ENCODE data around the gene JPH4. TPM values are rescaled to one million over a fixed set of nuclear protein-coding genes. Genes with fewer than 3 reads are reported as not detected.
A peak's percentile ranks its signal among the peaks of the same experiment; 100 is the strongest.
"Not testable (repeated sequence)": the region's sequence is repeated elsewhere in the genome, so short reads cannot be mapped to it uniquely, and the experiment has no call there.

The JPH4 gene
- total and polyA plus RNA-seq, 3 donors from 2014 or later = 3.4 to 3.9 (median 3.6) TPM

DNA sequence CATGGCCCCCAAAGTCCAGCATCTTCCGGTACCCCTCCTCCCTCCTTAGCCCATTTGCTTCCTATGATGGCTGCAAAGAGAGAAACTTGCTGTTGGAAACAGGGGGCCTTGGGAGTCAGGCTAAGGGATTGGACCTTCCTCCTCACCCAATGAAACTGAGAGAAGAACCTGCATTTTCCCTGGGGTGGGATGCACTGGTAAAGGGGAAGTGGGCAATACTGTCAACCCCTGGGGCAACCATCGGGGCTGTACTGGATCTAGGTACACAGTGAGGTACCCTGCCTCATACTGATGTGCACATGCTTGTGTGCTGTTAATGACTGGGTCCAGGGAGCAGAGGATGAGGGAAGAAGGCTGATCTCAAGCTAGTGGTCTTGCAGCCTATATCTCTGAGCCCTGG is 11.0 kb upstream of the JPH4 start:
- no peaks in the 10 kb centered on the region for H3K27me3 ChIP-seq
- intact Hi-C loops (cut with DNase I; ENCODE audit: low total_unique reads) = no loop called here
- no peaks in the 10 kb centered on the region for H3K36me3 ChIP-seq (ENCODE audit: low read depth, missing control alignments)
- peaks cover 6% of the 10 kb centered on the region for H3K4me1 ChIP-seq
- H3K27ac ChIP-seq = peak overlapping the region in 1 of 2 donors; percentile 4
- DNase-seq = no peak
- H3K4me3 ChIP-seq = no peak overlapping the region
- no peaks in the 10 kb centered on the region for H3K9me3 ChIP-seq
- no peak for TF ChIP-seq CTCF (IDR thresholded peaks at IDR 0.05)
- TF ChIP-seq POLR2A (IDR thresholded peaks at IDR 0.05) = no peak
- WGBS, 2 donors = 85 to 98% methylated on average over 2 of the region's 2 CpGs

DNA sequence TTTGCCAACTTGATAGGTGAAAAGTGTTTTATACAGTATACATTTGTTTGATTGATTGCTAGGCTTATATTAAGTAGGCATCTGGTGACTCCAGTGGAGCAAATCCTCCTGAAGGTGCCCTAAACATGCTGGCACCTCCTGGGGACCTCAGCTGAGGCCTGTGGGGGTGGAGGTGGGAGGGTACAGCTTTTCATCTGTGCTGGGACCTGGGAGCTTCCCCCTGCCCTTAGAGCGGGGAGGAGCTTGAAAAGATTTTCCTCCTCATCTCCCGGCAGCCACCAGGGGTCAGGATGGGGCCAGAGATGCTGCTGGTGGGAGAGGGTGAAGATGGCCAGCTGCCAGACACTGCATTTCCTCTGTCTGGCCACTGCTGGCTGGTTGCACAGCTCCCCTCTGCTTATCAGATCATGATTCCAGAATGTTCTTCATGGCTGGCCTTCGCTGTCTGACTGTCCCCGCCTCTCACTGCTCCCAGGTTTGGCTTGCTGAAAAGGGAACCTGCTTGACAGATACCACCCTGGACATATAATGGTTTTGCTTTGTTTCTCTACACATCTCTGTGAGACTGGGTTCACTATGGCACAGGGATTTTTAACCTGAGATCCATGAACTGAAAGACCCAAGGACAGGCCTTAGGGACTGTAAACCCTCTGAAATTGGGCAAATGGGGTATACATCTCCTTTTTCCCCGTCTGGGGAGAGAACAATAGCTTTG is 10.5 kb upstream of the JPH4 start:
- TF ChIP-seq CTCF (IDR thresholded peaks at IDR 0.05) (peak; percentile 67 to 73 (median 72)), POLR2A (IDR thresholded peaks at IDR 0.05) (no peak)
- intact Hi-C loops (cut with DNase I; ENCODE audit: low total_unique reads) = no loop called here
- 22 to 28% methylated on average over 4 to 5 of the region's 5 CpGs for WGBS, 2 donors

DNA sequence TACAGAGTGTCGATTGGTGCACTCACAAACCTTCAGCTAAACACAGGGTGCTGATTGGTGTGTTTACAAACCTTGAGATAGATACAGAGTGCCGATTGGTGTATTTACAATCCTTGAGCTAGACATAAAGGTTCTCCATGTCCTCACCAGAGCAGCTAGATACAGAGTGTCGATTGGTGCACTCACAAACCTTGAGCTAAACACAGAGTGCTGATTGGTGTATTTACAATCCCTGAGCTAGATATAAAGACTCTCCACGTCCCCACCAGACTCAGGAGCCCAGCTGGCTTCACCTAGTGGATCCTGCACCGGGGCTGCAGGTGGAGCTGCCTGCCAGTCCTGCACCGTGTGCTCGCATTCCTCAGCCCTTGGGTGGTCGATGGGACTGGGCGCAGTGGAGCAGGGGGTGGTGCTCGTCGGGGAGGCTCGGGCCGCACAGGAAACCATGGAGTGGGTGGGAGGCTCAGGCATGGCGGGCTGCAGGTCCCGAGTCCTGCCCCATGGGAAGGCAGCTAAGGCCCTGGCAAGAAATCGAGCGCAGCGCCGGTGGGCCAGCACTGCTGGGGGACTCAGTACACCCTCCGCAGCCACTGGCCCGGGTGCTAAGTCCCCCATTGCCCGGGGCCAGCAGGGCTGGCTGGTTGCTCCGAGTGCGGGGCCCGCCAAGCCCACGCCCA is 6.1 kb upstream of the JPH4 start:
- H3K27me3 ChIP-seq; H3K9me3 ChIP-seq; H3K4me3 ChIP-seq; H3K27ac ChIP-seq; H3K4me1 ChIP-seq; DNase-seq; H3K36me3 ChIP-seq (ENCODE audit: low read depth, missing control alignments); intact Hi-C loops (cut with DNase I; ENCODE audit: low total_unique reads): not testable (repeated sequence)
- WGBS, 2 donors = 72 to 77% methylated on average over 20 to 22 of the region's 26 CpGs

More for the DNA sequence above, 10.5 kb upstream of the JPH4 start:
- no peaks in the 10 kb centered on the region for H3K9me3 ChIP-seq
- peak; percentile 95 for DNase-seq
- no peaks in the 10 kb centered on the region for H3K36me3 ChIP-seq (ENCODE audit: low read depth, missing control alignments)
- H3K27me3 ChIP-seq = no peaks in the 10 kb centered on the region
- peaks cover 6% of the 10 kb centered on the region for H3K4me1 ChIP-seq
- peak overlapping the region in 1 of 2 donors; percentile 4 for H3K27ac ChIP-seq
- H3K4me3 ChIP-seq = no peak overlapping the region

DNA sequence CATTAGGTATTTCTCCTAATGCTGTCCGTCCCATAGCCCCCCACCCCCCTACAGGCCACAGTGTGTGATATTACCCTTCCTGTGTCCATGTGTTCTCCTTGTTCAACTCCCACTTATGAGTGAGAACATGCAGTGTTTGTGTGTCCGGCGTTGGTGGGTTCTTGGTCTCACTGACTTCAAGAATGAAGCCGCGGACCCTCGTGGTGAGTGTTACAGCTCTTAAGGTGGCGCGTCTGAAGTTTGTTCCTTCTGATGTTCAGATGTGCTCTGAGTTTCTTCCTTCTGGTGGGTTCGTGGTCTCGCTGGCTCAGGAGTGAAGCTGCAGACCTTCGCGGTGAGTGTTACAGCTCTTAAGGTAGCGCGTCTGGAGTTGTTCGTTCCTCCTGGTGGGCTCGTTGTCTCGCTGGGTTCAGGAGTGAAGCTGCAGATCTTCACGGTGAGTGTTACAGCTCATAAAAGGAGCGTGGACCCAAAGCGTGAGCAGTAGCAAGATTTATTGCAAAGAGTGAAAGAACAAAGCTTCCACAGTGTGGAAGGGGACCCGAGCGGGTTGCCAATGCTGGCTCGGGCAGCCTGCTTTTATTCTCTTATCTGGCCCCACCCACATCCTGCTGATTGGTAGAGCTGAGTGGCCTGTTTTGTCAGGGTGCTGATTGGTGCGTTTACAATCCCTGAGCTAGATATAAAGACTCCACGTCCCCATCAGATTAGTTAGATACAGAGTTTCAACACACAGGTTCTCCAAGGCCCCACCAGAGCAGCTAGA is 5.4 kb upstream of the JPH4 start:
- DNase-seq = peak; percentile 28
- H3K36me3 ChIP-seq (ENCODE audit: low read depth, missing control alignments); H3K4me3 ChIP-seq; H3K27ac ChIP-seq; H3K9me3 ChIP-seq; H3K4me1 ChIP-seq; H3K27me3 ChIP-seq; intact Hi-C loops (cut with DNase I; ENCODE audit: low total_unique reads): not testable (repeated sequence)
- WGBS, 2 donors = 79 to 80% methylated on average over 21 to 25 of the region's 25 CpGs

GRCh38 chr14:23582906-23583760 is 4.5 kb upstream of the JPH4 start:
- no peaks in the 10 kb centered on the region for H3K27me3 ChIP-seq
- no peaks in the 10 kb centered on the region for H3K9me3 ChIP-seq
- H3K4me1 ChIP-seq = no peaks in the 10 kb centered on the region
- DNase-seq = no peak
- no peak overlapping the region for H3K27ac ChIP-seq
- no peak for TF ChIP-seq CTCF (IDR thresholded peaks at IDR 0.05)
- no peak for TF ChIP-seq POLR2A (IDR thresholded peaks at IDR 0.05)
- no peaks in the 10 kb centered on the region for H3K36me3 ChIP-seq (ENCODE audit: low read depth, missing control alignments)
- H3K4me3 ChIP-seq = no peak overlapping the region
- WGBS, 2 donors = 86 to 88% methylated on average over 3 of the region's 3 CpGs
- intact Hi-C loops (cut with DNase I; ENCODE audit: low total_unique reads) = no loop called here
